ENCODE measurements around the gene CREB5. TPM values are rescaled to one million over a fixed set of nuclear protein-coding genes. Genes with fewer than 3 reads are reported as not detected.

CREB5 gene
- total RNA-seq, 4 donors from 2014 or later: 11.9 to 25.3 (median 14.4) TPM

DNA sequence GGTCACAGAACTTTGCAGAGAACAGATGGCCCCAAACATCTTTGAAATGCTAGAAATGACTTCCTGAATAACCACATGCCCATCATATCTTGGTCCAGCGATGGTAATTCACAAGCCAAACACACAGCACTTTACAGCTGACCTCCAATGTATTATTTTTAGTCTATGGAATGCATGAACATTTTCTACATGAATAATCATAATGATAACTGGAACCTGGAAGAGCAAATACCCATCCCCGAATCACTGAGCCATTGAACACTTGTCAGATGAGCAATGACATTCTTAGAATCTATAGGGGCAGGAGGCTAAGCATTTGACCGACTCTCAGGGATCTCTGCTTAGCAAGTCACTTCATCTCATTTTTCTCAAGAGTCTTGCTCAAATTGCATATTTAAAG is 167.3 kb downstream of the CREB5 start:
- TF ChIP-seq, protein P1, sequence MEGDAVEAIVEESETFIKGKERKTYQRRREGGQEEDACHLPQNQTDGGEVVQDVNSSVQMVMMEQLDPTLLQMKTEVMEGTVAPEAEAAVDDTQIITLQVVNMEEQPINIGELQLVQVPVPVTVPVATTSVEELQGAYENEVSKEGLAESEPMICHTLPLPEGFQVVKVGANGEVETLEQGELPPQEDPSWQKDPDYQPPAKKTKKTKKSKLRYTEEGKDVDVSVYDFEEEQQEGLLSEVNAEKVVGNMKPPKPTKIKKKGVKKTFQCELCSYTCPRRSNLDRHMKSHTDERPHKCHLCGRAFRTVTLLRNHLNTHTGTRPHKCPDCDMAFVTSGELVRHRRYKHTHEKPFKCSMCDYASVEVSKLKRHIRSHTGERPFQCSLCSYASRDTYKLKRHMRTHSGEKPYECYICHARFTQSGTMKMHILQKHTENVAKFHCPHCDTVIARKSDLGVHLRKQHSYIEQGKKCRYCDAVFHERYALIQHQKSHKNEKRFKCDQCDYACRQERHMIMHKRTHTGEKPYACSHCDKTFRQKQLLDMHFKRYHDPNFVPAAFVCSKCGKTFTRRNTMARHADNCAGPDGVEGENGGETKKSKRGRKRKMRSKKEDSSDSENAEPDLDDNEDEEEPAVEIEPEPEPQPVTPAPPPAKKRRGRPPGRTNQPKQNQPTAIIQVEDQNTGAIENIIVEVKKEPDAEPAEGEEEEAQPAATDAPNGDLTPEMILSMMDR (IDR thresholded peaks at IDR 0.05; ENCODE audit: low read depth): no peak

DNA sequence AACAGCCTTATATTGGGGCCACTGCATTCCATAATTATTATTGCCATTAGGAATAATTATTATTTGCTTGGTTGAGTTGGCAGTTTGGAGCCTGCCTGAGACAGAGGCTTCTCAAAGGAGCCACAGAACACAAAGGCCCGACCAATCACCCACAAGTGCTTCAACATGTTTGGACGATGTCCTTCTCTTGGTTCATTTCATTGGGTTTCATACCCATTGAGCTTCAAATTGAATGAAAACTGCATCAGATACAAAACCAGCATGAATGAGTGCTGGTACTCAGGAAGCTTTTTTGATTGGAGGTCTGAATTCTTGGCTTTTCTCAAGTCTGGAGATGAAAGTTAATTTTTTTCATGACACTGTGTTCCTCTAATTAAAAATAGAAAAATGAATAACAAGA is 168.3 kb downstream of the CREB5 start:
- TF ChIP-seq, protein P1 (IDR thresholded peaks at IDR 0.05; ENCODE audit: low read depth): no peak

DNA sequence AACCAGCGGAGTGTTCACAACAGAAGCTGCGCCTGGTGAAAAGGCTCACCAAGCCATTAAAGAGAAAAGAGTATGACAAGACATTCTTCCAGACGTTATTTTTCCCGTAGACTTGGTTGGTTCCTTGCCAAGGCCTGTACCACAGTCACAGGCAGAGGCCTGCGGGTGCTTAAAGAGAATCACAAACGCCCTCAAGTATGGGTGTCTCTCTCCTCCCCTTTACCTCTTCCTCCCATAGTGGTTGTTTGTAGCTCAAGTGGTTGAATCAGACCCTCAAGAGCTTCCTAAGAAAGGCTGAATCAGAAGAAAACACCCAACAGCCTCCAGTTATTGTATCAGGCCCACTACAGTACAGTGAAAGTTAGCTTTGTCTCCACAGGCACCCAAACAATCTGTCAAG is 169.0 kb downstream of the CREB5 start:
- TF ChIP-seq, protein P1 (IDR thresholded peaks at IDR 0.05; ENCODE audit: low read depth): no peak

DNA sequence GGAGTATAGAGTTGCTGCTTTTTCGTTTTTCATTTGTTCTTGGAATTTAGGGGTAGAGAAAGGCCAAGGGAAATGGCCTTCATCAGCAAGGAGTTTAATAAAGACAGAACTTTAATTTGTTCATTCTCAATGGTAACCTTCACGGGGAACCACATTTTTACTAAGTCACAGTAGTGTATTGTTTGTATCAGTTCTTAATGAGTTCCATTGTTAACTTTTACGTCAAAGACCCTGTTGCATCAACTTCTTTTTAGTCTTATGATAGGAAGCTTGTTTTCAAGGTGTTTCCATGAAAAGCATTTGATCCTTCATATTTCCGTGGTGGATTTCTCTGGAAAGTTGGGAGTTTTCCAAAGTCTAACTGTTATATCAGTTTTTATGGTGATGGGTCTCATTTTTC is 169.9 kb downstream of the CREB5 start:
- TF ChIP-seq, protein P1 (IDR thresholded peaks at IDR 0.05; ENCODE audit: low read depth): no peak

DNA sequence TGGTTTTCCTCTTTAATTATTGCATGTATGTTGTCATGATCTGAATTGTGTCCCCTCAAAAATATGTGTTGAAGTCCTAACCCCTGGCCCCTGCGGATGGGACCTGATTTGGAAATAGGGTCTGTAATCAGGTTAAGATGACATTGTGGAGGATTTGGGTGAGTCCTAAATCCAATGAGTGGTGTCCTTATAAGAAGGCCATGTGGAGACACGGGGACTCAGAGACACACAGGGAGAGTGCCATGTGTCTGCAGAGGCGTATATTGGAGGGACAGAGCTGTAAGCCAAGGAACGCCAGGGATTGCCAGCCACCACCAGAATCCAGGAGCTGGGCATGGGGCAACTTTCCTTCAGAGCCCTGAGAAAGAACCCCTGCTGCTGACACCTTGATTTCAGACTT is 171.9 kb downstream of the CREB5 start:
- TF ChIP-seq, protein P1 (IDR thresholded peaks at IDR 0.05; ENCODE audit: low read depth): no peak

DNA sequence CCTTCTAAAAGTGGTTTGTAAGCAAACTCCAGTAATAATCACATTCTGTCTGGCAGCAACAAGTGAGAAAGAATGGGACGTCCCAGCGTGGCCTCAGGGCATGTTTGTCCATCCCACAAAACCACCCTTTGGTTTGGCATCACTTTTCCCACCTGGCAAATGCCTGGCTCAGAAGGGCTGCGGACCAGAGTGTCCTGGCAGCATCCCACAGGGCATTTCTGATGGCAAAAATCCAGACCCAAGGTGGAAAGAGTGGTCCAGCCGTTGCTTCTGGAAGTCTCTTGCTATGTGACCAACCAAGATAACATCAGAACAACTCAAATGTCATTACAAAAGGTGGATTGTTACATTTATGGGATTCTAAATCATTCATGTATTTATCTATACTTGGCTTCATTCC is 174.4 kb downstream of the CREB5 start:
- TF ChIP-seq, protein P1 (IDR thresholded peaks at IDR 0.05; ENCODE audit: low read depth): no peak

DNA sequence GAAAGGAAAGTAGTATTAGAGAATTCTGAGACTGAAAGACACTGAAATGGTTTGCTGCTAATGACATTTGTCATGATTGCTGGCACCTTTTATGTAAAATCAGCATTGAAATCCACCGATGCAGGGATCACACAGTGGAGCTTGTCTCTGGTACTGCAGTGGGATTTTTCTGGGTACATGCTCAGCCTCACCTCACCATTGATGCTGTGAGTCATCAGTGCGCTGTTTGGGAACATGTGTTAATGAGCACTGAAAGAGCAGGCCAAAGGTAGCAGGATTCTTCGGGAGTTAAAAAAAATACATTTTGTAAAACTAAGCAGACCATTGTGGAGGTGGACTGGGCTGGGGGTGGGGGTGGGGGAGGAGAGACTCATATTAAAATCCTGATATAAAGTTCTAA is 174.9 kb downstream of the CREB5 start:
- TF ChIP-seq, protein P1 (IDR thresholded peaks at IDR 0.05; ENCODE audit: low read depth): no peak

Data from subcutaneous adipose tissue (tissue), 4 donors.